HepG2 (cell line): ENCODE results near the gene HBQ1. TPM values are rescaled to one million over a fixed set of nuclear protein-coding genes. Genes with fewer than 3 reads are reported as not detected.

Experiments used
- DNMT3B ChIP-seq: conservative IDR thresholded peaks from 2 replicates; pipeline ENCODE4 v1.6.1; 2016; ENCODE audit warnings: missing biosample characterization, control low read depth
- JUN ChIP-seq: sonication (generic); formaldehyde crosslinking; IDR thresholded peaks from 2 replicates; pipeline ENCODE4 v1.4.0; 2020; ENCODE audit warnings: mild to moderate bottlenecking, missing genetic modification reagents
- NFKB2 ChIP-seq: sonication (generic); formaldehyde crosslinking; IDR thresholded peaks from 2 replicates; pipeline ENCODE4 v1.4.0; 2020; ENCODE audit warnings: missing genetic modification reagents, borderline replicate concordance
- PHB2 ChIP-seq: fragments of 450-650 bp; IDR thresholded peaks from 2 replicates; pipeline ENCODE4 v1.6.1; 2018; ENCODE audit not compliant: partially characterized antibody
- REXO4 ChIP-seq: sonication (generic); formaldehyde crosslinking; IDR thresholded peaks from 2 replicates; pipeline ENCODE4 v1.8.0; 2022; ENCODE audit warnings: missing genetic modification reagents, mild to moderate bottlenecking, borderline replicate concordance
- SAP130 ChIP-seq: IDR thresholded peaks from 2 replicates; pipeline ENCODE4 v1.6.1; 2016; ENCODE audit warnings: low read depth
- SUZ12 ChIP-seq: fragments of 150-350 bp; IDR thresholded peaks from 2 replicates; pipeline ENCODE4 v1.6.1; 2014; ENCODE audit warnings: low read depth, low read length
- TGIF2 ChIP-seq: IDR thresholded peaks from 2 replicates; pipeline ENCODE4 v1.6.1; 2016; ENCODE audit warnings: control low read depth, missing compliant biosample characterization
- U2AF1 ChIP-seq: fragments of 200-400 bp; formaldehyde crosslinking; optimal IDR thresholded peaks from 2 replicates; pipeline ENCODE3; 2017; ENCODE audit warnings: mild to moderate bottlenecking, low read depth, low read length
- ZBTB7B ChIP-seq: sonication (generic); formaldehyde crosslinking; IDR thresholded peaks from 2 replicates; pipeline ENCODE4 v1.4.0; 2020; ENCODE audit warnings: missing genetic modification reagents
- ZNF124 ChIP-seq: sonication (generic); formaldehyde crosslinking; IDR thresholded peaks from 2 replicates; pipeline ENCODE4 v1.4.0; 2020; ENCODE audit warnings: missing genetic modification reagents
- ZNF335 ChIP-seq: sonication (generic); formaldehyde crosslinking; IDR thresholded peaks from 2 replicates; pipeline ENCODE4 v1.4.0; 2020; ENCODE audit warnings: missing genetic modification reagents
- ZNF530 ChIP-seq: sonication (generic); formaldehyde crosslinking; IDR thresholded peaks from 2 replicates; pipeline ENCODE4 v1.5.0; 2020; ENCODE audit warnings: low read depth, mild to moderate bottlenecking, missing genetic modification reagents
- ZNF75D ChIP-seq: sonication (generic); formaldehyde crosslinking; IDR thresholded peaks from 2 replicates; pipeline ENCODE4 v1.8.1; 2023; ENCODE audit warnings: missing genetic modification reagents, mild to moderate bottlenecking, borderline replicate concordance
- polyA plus RNA-seq, 8 experiments: library from polyadenylated mRNA; depleted of rRNA in 3 of 8; stranded (reverse) in 7 of 8; unstranded in 1 of 8; fragments of >200 nt; fragmentation: Illumina TruSeq in 4 of 8; extraction: Trizol in 4 of 8; gene quantifications; 2 replicates each; pipeline versions ENCODE4 v1.2.1 to v1.2.3, GENCODE V29; 2011 to 2016; ENCODE audit warnings: low read depth in 4 of 8, missing spikeins in 1 of 8, mixed read lengths in 1 of 8; ENCODE audit not compliant: insufficient read depth in 1 of 8
- total RNA-seq, 5 experiments: library from RNA; depleted of rRNA; stranded (reverse); fragments of >200 nt; fragmentation: Illumina TruSeq; extraction: Trizol; gene quantifications; 2 replicates each; pipeline ENCODE4 v1.2.3, GENCODE V29; 2016; ENCODE audit warnings: low read depth in 1 of 5
- TF ChIP-seq, protein P1 (sequence below): sonication (generic); formaldehyde crosslinking; IDR thresholded peaks from 2 replicates; pipeline ENCODE4 v1.5.1; 2020; ENCODE audit warnings: mild to moderate bottlenecking, missing genetic modification reagents, borderline replicate concordance
- TF ChIP-seq, protein P2 (sequence below): sonication (generic); formaldehyde crosslinking; IDR thresholded peaks from 2 replicates; pipeline ENCODE4 v1.8.0; 2022; ENCODE audit warnings: mild to moderate bottlenecking, missing genetic modification reagents, moderate library complexity
- TF ChIP-seq, protein P3 (sequence below): sonication (generic); formaldehyde crosslinking; IDR thresholded peaks from 2 replicates; pipeline ENCODE4 v1.8.1; 2022; ENCODE audit warnings: low read depth, mild to moderate bottlenecking, missing genetic modification reagents
- TF ChIP-seq, protein P4 (sequence below): sonication (generic); formaldehyde crosslinking; IDR thresholded peaks from 2 replicates; pipeline ENCODE4 v1.4.0; 2020; ENCODE audit warnings: mild to moderate bottlenecking, missing genetic modification reagents

Gene HBQ1
- total and polyA plus RNA-seq, 2 of the 13 experiments (the other 11 are each of a cell fraction or from before 2014, with no cell fraction given): 4.9 to 7.4 TPM

DNA sequence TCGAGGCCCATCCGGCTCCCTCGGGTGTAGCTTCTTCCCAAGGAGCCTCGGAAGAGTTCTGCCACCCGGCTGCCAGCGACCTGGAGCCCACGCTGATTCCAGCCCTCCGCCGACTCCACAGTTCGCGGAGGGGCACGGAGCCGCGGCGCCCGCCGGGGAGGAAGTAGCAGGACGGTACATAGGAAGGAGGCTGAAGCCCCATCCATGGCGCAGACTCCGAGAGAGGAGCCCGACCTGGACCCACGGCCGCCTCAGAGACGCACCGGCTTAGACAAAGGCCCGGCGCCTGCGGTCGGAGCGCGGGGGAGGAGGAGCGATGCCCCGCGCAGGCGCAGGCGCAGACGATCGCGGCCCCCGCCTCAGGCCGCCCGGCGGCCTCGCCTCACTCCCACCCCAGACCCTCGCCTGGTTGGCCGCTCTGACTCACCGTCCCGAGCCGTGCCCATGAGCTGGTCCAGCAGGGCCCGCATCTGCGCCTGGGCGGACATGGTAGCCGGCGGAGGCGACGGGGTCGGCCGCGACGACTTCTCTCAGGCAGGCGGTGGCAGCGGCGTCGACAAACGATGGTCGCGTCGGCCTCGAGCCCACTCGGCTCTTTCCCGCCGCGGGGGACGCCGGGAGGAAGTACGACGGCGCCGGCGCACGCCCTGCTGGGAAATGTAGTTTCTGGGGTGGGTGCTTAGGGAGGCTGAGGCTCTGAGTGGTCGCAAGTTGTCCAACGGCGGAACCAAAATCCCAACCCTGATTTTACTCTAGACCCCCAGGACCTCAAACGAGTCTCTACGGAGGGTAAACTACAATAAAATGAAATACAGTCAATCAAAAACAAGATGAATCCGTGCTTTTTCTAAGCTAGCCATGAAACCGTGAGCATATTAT, 48.8 kb downstream of the HBQ1 start, which contains the start of gene LUC7L (continued):
- TF ChIP-seq, protein P1, sequence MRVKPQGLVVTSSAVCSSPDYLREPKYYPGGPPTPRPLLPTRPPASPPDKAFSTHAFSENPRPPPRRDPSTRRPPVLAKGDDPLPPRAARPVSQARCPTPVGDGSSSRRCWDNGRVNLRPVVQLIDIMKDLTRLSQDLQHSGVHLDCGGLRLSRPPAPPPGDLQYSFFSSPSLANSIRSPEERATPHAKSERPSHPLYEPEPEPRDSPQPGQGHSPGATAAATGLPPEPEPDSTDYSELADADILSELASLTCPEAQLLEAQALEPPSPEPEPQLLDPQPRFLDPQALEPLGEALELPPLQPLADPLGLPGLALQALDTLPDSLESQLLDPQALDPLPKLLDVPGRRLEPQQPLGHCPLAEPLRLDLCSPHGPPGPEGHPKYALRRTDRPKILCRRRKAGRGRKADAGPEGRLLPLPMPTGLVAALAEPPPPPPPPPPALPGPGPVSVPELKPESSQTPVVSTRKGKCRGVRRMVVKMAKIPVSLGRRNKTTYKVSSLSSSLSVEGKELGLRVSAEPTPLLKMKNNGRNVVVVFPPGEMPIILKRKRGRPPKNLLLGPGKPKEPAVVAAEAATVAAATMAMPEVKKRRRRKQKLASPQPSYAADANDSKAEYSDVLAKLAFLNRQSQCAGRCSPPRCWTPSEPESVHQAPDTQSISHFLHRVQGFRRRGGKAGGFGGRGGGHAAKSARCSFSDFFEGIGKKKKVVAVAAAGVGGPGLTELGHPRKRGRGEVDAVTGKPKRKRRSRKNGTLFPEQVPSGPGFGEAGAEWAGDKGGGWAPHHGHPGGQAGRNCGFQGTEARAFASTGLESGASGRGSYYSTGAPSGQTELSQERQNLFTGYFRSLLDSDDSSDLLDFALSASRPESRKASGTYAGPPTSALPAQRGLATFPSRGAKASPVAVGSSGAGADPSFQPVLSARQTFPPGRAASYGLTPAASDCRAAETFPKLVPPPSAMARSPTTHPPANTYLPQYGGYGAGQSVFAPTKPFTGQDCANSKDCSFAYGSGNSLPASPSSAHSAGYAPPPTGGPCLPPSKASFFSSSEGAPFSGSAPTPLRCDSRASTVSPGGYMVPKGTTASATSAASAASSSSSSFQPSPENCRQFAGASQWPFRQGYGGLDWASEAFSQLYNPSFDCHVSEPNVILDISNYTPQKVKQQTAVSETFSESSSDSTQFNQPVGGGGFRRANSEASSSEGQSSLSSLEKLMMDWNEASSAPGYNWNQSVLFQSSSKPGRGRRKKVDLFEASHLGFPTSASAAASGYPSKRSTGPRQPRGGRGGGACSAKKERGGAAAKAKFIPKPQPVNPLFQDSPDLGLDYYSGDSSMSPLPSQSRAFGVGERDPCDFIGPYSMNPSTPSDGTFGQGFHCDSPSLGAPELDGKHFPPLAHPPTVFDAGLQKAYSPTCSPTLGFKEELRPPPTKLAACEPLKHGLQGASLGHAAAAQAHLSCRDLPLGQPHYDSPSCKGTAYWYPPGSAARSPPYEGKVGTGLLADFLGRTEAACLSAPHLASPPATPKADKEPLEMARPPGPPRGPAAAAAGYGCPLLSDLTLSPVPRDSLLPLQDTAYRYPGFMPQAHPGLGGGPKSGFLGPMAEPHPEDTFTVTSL (CRISPR knock-in tag): peak; percentile 69
- TF ChIP-seq, protein P2, sequence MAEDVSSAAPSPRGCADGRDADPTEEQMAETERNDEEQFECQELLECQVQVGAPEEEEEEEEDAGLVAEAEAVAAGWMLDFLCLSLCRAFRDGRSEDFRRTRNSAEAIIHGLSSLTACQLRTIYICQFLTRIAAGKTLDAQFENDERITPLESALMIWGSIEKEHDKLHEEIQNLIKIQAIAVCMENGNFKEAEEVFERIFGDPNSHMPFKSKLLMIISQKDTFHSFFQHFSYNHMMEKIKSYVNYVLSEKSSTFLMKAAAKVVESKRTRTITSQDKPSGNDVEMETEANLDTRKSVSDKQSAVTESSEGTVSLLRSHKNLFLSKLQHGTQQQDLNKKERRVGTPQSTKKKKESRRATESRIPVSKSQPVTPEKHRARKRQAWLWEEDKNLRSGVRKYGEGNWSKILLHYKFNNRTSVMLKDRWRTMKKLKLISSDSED: peak; percentile 75; the same call in 1 of the 2 replicates
- TF ChIP-seq DNMT3B (CRISPR knock-in tag): peak; percentile 71; the same call in 1 of the 2 replicates
- no peak for TF ChIP-seq TGIF2 (CRISPR knock-in tag)
- TF ChIP-seq, protein P3, sequence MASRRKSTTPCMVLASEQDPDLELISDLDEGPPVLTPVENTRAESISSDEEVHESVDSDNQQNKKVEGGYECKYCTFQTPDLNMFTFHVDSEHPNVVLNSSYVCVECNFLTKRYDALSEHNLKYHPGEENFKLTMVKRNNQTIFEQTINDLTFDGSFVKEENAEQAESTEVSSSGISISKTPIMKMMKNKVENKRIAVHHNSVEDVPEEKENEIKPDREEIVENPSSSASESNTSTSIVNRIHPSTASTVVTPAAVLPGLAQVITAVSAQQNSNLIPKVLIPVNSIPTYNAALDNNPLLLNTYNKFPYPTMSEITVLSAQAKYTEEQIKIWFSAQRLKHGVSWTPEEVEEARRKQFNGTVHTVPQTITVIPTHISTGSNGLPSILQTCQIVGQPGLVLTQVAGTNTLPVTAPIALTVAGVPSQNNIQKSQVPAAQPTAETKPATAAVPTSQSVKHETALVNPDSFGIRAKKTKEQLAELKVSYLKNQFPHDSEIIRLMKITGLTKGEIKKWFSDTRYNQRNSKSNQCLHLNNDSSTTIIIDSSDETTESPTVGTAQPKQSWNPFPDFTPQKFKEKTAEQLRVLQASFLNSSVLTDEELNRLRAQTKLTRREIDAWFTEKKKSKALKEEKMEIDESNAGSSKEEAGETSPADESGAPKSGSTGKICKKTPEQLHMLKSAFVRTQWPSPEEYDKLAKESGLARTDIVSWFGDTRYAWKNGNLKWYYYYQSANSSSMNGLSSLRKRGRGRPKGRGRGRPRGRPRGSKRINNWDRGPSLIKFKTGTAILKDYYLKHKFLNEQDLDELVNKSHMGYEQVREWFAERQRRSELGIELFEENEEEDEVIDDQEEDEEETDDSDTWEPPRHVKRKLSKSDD (CRISPR knock-in tag): peak; percentile 94
- TF ChIP-seq REXO4 (CRISPR knock-in tag): peak; percentile 96; the same call in 1 of the 2 replicates
- TF ChIP-seq SAP130: peak; percentile 94
- no peak for TF ChIP-seq PHB2
- peak; percentile 91 for TF ChIP-seq ZNF124 (CRISPR knock-in tag)
- TF ChIP-seq, protein P4, sequence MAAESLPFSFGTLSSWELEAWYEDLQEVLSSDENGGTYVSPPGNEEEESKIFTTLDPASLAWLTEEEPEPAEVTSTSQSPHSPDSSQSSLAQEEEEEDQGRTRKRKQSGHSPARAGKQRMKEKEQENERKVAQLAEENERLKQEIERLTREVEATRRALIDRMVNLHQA (CRISPR knock-in tag): no peak
- TF ChIP-seq JUN (CRISPR knock-in tag): 0 out of 2 replicates have a peak, but pooled peaks have one; percentile 33
- TF ChIP-seq U2AF1: no peak
- peak; percentile 93 for TF ChIP-seq SUZ12
- TF ChIP-seq ZNF75D (CRISPR knock-in tag): 0 out of 2 replicates have a peak, but pooled peaks have one; percentile 42
- TF ChIP-seq ZBTB7B: peak; percentile 92
- 0 out of 2 replicates have a peak, but pooled peaks have one; percentile 73 for TF ChIP-seq ZNF530 (CRISPR knock-in tag)
- peak; percentile 98 for TF ChIP-seq NFKB2 (CRISPR knock-in tag)
- peak; percentile 83 for TF ChIP-seq ZNF335 (CRISPR knock-in tag)
